Measurements from ENCODE around the gene SOX5.

- TF ChIP-seq MAX (CRISPR knock-in tag; IDR thresholded peaks at IDR 0.05) (no peak), SMARCA5 (IDR thresholded peaks at IDR 0.05) (no peak), MAZ (CRISPR knock-in tag; conservative IDR thresholded peaks at IDR 0.05 in 1 of 2, IDR thresholded peaks at IDR 0.05 in 1 of 2) (no peak), CHD1 (IDR thresholded peaks at IDR 0.05; ENCODE audit: low read length) (no peak), HCFC1 (IDR thresholded peaks at IDR 0.05; ENCODE audit: low read depth, low read length) (no peak), EP300 (IDR thresholded peaks at IDR 0.05; ENCODE audit: low read length) (no peak), ZNF143 (CRISPR knock-in tag; IDR thresholded peaks at IDR 0.05) (no peak), PRDM10 (IDR thresholded peaks at IDR 0.05; ENCODE audit: partially characterized antibody) (no peak)
These were observed 5.4 kb downstream of the SOX5 start for GRCh38 chr12:23944067-23944466.
